ENCODE data around the gene UTY. TPM values are rescaled to one million over a fixed set of nuclear protein-coding genes. Genes with fewer than 3 reads are reported as not detected.

UTY gene
- total and polyA plus RNA-seq, 4 donors = 0.12 to 4.7 TPM; not detected in 2

- Histone ChIP-seq H3K36me3 (ENCODE audit: control insufficient read depth in 4 of 4, insufficient read depth in 4 of 4, low read length in 4 of 4) (no peaks in the 10 kb centered on the region), H3K4me1 (ENCODE audit: control insufficient read depth in 5 of 5, insufficient read depth in 5 of 5, low read length in 5 of 5) (peaks cover 0 to 9% (median 0%) of the 10 kb centered on the region in 5 donors), H3K27me3 (ENCODE audit: control insufficient read depth in 3 of 3, insufficient read depth in 3 of 3, low read length in 2 of 3) (no peaks in the 10 kb centered on the region), H3K9ac (ENCODE audit: insufficient read depth in 1 of 2, low read length in 2 of 2) (no peak overlapping the region), H3K9me3 (ENCODE audit: control insufficient read depth in 4 of 4, insufficient read depth in 3 of 4, low read length in 3 of 4) (no peaks in the 10 kb centered on the region), H3K4me3 (no peak overlapping the region), H3K27ac (ENCODE audit: low read depth in 1 of 2, low read length in 1 of 2) (no peak overlapping the region)
- TF ChIP-seq, protein P1, sequence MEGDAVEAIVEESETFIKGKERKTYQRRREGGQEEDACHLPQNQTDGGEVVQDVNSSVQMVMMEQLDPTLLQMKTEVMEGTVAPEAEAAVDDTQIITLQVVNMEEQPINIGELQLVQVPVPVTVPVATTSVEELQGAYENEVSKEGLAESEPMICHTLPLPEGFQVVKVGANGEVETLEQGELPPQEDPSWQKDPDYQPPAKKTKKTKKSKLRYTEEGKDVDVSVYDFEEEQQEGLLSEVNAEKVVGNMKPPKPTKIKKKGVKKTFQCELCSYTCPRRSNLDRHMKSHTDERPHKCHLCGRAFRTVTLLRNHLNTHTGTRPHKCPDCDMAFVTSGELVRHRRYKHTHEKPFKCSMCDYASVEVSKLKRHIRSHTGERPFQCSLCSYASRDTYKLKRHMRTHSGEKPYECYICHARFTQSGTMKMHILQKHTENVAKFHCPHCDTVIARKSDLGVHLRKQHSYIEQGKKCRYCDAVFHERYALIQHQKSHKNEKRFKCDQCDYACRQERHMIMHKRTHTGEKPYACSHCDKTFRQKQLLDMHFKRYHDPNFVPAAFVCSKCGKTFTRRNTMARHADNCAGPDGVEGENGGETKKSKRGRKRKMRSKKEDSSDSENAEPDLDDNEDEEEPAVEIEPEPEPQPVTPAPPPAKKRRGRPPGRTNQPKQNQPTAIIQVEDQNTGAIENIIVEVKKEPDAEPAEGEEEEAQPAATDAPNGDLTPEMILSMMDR (IDR thresholded peaks at IDR 0.05; ENCODE audit: control extremely low read depth, extremely low read depth) = no peak
- WGBS, 2 donors = 89% methylated on average over 10 of the region's 11 CpGs; no CpG with 5 or more reads in 1 of the 2 donors
- ATAC-seq (ENCODE audit: insufficient read depth, low FRiP score) = no peak
- no peak for DNase-seq
These were observed 29.2 kb downstream of the UTY start for GRCh38 chrY:13450596-13451130.

DNA sequence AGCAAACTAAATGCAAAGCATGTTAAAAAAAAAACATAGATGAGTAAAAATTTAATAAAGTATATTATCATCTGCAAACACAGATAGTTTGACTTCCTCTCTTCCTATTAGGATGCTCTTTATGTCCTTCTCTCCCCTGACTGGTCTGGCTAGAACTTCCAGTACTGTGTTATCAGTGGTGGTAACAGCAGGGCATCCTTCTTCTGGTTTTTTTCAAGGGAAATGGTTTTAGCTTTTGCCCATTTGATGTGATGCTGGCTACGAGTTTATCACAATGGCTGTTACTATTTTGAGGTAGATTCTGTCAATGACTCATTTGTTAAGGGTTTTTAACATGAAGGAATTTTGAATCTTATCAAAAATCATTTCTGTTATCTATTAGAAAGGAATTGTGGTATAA, 34.3 kb downstream of the UTY start:
- no peak for DNase-seq

DNA sequence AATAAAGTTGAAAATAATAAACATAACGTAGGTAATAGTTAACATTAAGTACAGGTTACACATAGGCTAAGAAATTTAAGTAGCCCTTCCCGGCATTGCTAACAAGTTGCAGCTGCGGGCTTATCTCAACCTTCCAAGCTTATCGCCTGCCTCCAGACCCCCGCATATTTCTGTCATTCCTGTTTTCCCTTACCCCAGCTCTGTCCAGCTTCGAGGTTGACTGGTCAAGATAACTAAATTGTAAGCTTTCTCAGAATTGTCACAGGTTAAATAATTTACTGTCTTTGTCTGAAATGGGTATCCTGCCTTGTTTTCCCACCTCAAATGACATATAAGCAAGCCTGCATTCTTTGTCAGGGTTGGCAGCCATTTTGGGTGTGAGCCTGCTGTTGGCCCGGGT, 36.7 kb downstream of the UTY start:
- H3K9ac ChIP-seq (ENCODE audit: insufficient read depth in 1 of 2, low read length in 2 of 2) = no peak overlapping the region
- WGBS, 2 donors = 81% methylated on average over 7 of the region's 7 CpGs; no CpG with 5 or more reads in 1 of the 2 donors
- H3K4me1 ChIP-seq (ENCODE audit: control insufficient read depth in 5 of 5, insufficient read depth in 5 of 5, low read length in 5 of 5) = no peaks in the 10 kb centered on the region
- no peak overlapping the region for H3K27ac ChIP-seq (ENCODE audit: low read depth in 1 of 2, low read length in 1 of 2)
- H3K4me3 ChIP-seq = no peak overlapping the region
- TF ChIP-seq, protein P1 (IDR thresholded peaks at IDR 0.05; ENCODE audit: control extremely low read depth, extremely low read depth) = no peak
- DNase-seq = no peak
- H3K9me3 ChIP-seq (ENCODE audit: control insufficient read depth in 4 of 4, insufficient read depth in 3 of 4, low read length in 3 of 4) = no peaks in the 10 kb centered on the region
- no peaks in the 10 kb centered on the region for H3K27me3 ChIP-seq (ENCODE audit: control insufficient read depth in 3 of 3, insufficient read depth in 3 of 3, low read length in 2 of 3)
- H3K36me3 ChIP-seq (ENCODE audit: control insufficient read depth in 4 of 4, insufficient read depth in 4 of 4, low read length in 4 of 4) = peaks cover 0 to 3% (median 0%) of the 10 kb centered on the region in 4 donors
- ATAC-seq (ENCODE audit: insufficient read depth, low FRiP score) = no peak

More for the DNA sequence above, 34.3 kb downstream of the UTY start:
- no peaks in the 10 kb centered on the region for H3K4me1 ChIP-seq (ENCODE audit: control insufficient read depth in 5 of 5, insufficient read depth in 5 of 5, low read length in 5 of 5)
- ATAC-seq (ENCODE audit: insufficient read depth, low FRiP score) = no peak
- no peak overlapping the region for H3K27ac ChIP-seq (ENCODE audit: low read depth in 1 of 2, low read length in 1 of 2)
- TF ChIP-seq, protein P1 (IDR thresholded peaks at IDR 0.05; ENCODE audit: control extremely low read depth, extremely low read depth) = no peak
- H3K9me3 ChIP-seq (ENCODE audit: control insufficient read depth in 4 of 4, insufficient read depth in 3 of 4, low read length in 3 of 4) = no peaks in the 10 kb centered on the region
- no peaks in the 10 kb centered on the region for H3K27me3 ChIP-seq (ENCODE audit: control insufficient read depth in 3 of 3, insufficient read depth in 3 of 3, low read length in 2 of 3)
- 56% methylated on average over 1 of the region's 1 CpG; no CpG with 5 or more reads in 1 of the 2 donors for WGBS, 2 donors
- H3K9ac ChIP-seq (ENCODE audit: insufficient read depth in 1 of 2, low read length in 2 of 2) = no peak overlapping the region
- H3K36me3 ChIP-seq (ENCODE audit: control insufficient read depth in 4 of 4, insufficient read depth in 4 of 4, low read length in 4 of 4) = peaks cover 0 to 3% (median 0%) of the 10 kb centered on the region in 4 donors
- H3K4me3 ChIP-seq = no peak overlapping the region

- 93% methylated on average over 1 of the region's 1 CpG; no CpG with 5 or more reads in 1 of the 2 donors for WGBS, 2 donors
- TF ChIP-seq, protein P1 (IDR thresholded peaks at IDR 0.05; ENCODE audit: control extremely low read depth, extremely low read depth) = no peak
- no peaks in the 10 kb centered on the region for H3K9me3 ChIP-seq (ENCODE audit: control insufficient read depth in 4 of 4, insufficient read depth in 3 of 4, low read length in 3 of 4)
- H3K27ac ChIP-seq (ENCODE audit: low read depth in 1 of 2, low read length in 1 of 2) = no peak overlapping the region
- no peak for DNase-seq
- no peak overlapping the region for H3K9ac ChIP-seq (ENCODE audit: insufficient read depth in 1 of 2, low read length in 2 of 2)
- no peak for ATAC-seq (ENCODE audit: insufficient read depth, low FRiP score)
- H3K27me3 ChIP-seq (ENCODE audit: control insufficient read depth in 3 of 3, insufficient read depth in 3 of 3, low read length in 2 of 3) = no peaks in the 10 kb centered on the region
- H3K4me1 ChIP-seq (ENCODE audit: control insufficient read depth in 5 of 5, insufficient read depth in 5 of 5, low read length in 5 of 5) = no peaks in the 10 kb centered on the region
- peaks cover 0 to 3% (median 0%) of the 10 kb centered on the region in 4 donors for H3K36me3 ChIP-seq (ENCODE audit: control insufficient read depth in 4 of 4, insufficient read depth in 4 of 4, low read length in 4 of 4)
- no peak overlapping the region for H3K4me3 ChIP-seq
These were observed 39.0 kb downstream of the UTY start for GRCh38 chrY:13440811-13441210.
